GM19455 (cell line): Measurements from ENCODE around the gene P2RY2.

Experiments
- ATAC-seq: cut with Tn5 transposase; IDR thresholded peaks from one replicate; pipeline ENCODE4 v1.9.1; 2021; ENCODE audit not compliant: unreplicated experiment

Gene P2RY2

GRCh38 chr11:73218106-73218829 lies at the start of gene P2RY2:
Gene P2RY2, plus strand, starts transcription at chr11:73218281. Its CDS starts 15,879 bp downstream, at chr11:73234160.
- ATAC-seq, result no peak

GRCh38 chr11:73168925-73169579 lies 49.0 kb upstream of the P2RY2 start:
- no peak for ATAC-seq

DNA sequence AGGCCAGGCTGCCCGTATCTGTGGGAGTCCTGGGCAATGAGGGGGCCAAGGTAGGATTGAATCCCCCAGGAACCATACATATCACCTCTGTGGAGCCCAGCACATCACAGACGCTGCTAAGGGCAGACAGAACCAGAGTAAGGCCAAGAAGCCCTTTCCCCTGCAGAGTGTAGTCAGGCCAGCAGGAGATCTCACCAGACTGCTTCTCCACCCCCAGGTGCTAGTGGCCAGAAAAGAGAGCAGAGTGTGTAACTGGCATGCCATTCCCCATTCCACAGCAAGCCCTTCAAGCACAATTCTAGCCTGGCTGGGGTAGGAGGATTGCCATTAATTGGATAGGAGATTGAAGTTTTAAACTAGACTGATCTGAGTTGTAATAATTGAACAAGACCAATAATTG lies 47.9 kb upstream of the P2RY2 start:
- no peak for ATAC-seq

GRCh38 chr11:73171436-73172161 lies 46.5 kb upstream of the P2RY2 start:
- ATAC-seq, result no peak

DNA sequence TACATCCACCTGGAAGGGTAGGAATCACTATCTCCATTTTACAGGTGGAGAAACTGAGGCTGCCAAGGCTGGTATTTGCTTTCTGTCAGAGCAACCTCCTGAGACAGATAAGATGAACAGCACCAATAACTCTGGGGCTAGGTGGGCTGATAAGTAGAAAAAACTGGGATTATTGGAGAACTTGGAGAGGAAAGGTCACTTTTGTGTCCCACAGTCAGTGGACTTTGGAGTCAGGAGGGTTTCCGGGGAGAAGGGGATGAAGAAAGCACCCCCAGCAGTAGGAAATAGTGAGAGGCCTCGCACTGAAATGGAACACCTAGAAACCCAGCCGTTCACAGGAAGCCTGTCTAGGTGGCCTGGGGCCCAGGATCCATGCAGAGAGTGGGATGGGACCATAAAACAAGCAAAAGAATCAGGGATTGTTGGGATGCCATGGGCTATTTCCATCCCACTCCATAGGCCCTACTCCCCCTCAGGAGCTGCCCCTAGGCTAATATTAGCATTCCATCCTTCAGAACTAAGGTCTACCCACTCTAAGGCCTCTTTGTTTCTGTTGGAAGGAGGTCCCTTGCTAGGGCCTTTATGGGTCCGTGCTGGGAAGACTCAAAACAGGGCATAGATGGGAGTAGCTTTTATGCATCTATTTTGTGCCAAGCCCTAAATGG lies 45.0 kb upstream of the P2RY2 start:
- no peak for ATAC-seq

DNA sequence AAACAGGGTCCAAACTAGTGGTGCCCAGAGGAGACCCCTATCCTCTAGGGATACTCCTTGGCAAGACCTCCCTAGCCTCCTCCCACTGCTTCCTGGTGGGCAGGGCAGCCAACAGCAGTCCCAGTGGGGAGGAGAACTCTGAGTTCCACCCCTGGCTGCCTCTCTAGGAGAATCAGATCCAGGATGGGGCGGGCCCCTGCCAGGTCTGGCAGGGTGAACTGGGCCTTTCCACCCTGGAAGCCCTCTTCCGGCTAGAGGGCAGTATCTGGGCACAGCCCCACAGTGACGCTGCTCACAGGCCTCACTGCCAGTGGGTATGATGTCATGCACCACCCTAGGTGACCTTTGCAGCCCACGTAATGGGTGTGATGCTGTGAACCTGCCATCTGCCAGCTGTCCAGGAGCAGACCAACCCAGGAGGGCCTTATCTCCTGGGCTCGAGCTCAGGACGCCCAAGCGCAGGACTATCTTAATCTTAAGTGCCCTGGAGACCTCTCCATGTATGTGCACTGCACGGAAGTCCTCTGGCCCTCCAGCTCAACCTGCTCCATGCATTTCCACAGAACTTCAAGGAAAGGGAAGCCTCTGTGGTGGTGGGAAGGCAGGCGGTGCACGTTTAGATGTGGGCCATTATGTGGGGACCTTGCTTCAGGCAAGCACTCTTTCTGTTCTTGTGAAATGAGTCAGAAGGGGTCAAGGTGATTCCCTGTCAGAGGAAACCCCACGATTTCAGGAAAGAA lies 44.2 kb upstream of the P2RY2 start:
- no peak for ATAC-seq

- no peak for ATAC-seq
Observed at GRCh38 chr11:73174495-73174791, 43.6 kb upstream of the P2RY2 start.

DNA sequence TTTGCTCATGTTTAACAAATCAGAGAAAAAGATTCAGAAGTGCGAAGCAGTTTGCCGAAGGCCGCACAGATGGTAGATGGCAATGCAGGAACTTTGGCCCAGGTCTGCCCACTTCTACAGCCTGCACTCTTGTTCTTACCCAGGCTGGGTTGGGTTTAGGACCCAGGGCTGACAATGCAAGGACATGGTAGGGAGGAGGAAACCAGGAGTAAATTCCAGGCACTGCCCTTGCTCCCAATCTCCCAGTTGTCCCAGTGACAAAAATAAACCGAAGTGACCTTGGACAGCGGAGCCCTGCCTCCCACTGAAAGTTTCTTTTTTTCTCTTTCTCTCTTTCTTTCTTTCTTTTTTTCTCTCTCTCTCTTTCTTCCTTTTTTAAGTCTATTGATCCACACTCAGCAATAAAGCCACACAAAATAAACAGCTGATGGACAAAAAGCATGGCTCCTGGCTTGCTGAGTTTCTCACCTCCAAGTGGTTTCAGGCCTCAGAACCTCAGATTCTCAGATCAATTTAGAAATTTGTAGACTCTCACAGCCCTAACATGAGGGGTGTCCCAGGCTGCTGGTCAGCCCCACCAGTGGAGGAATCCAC lies 42.4 kb upstream of the P2RY2 start:
- no peak for ATAC-seq

DNA sequence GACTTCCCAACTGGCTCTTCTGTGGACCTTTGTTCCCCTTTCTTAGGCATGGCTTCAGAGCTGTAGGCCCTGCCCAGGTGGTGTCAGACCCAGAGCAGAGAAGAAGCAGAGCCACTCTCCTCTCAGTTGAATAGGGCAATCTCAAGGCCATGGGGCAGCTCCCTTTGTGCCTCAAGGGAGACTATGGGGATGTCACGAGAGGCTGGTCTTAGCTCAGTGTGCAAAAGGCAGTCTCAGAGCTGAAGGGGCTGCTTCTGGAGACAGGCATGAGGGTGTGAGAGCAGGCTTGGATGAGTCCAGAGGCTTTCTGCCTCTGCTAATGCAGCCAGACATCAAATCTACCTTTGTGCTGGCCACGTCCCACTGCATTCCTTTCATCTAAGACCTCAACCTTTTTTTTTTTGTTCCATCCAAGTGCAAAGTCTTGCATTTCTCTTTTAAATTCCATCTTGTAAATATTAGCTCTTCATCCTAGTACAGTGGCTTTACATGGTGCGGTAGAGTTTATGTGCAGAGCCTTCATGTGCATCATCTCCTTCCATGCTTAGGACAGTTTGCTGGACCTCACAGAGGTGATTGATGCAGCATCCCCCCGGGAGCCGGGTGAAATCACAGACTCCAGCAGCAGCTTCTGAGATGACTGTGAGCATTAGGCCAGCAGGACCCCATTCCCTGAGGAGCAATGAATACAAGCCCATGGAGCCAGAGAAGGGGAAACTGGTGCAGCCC lies 41.8 kb upstream of the P2RY2 start:
- ATAC-seq, result no peak

DNA sequence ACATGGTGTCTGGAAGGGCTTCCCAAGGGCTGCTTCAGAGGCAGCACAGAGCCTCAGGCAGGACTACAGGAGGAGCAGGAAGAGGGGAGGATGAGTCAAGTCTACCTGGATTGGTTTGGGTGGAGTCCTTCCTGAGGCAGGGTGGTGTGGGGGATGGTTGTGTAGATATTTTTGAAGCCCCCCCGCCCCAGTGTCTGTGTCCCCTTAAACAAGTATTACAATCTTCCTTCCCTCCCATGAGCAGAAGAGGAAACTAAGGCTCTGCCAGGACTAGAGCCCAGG lies 41.3 kb upstream of the P2RY2 start:
- no peak for ATAC-seq

DNA sequence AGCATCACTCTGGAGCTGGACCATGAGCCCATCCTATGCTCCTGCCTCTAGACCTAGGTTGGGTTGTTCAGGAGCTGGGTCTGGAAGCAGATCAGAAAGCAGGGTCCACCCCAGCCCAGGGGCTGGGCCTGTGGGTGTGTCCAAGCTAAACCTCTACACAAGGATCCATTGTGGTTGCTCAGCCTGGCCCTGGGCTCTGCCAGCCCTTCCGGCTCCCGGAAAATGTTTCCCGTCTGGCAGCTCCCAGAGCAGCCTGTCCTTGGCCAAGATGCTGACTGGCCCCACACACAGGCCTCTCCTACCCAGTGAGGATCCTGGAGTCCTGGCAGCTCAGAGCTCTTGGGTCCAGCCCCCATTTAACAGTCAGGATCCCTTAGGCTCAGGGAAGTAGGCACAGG lies 40.7 kb upstream of the P2RY2 start:
- ATAC-seq, result no peak

- peak; percentile 76 for ATAC-seq
Observed at GRCh38 chr11:73177778-73178539, 40.1 kb upstream of the P2RY2 start.

GRCh38 chr11:73178681-73179080 lies 39.4 kb upstream of the P2RY2 start:
- no peak for ATAC-seq

DNA sequence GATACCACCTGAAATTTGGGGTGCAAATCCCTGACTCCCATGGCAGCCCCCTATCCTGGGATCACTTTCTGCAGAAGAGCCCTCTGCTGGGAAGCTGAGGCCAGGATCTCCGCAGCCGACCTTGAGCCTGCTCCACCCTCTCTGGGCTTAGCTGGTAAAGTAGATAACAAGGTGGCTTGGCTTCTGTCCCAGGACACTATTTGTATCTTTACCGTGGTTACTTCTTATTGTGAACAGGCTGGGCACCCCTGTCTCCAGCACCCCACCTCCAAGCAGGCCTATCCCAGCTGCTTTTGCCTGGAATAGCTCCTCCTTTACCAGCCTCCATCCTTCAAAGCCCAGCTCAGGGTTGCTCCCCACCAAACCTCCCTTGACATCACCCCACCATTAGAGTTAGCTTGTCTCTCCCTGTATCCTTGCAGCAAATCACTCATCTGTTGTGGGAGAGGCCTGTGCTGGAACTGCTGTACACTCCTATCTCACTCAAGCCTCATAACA lies 35.2 kb upstream of the P2RY2 start:
- ATAC-seq, result no peak

DNA sequence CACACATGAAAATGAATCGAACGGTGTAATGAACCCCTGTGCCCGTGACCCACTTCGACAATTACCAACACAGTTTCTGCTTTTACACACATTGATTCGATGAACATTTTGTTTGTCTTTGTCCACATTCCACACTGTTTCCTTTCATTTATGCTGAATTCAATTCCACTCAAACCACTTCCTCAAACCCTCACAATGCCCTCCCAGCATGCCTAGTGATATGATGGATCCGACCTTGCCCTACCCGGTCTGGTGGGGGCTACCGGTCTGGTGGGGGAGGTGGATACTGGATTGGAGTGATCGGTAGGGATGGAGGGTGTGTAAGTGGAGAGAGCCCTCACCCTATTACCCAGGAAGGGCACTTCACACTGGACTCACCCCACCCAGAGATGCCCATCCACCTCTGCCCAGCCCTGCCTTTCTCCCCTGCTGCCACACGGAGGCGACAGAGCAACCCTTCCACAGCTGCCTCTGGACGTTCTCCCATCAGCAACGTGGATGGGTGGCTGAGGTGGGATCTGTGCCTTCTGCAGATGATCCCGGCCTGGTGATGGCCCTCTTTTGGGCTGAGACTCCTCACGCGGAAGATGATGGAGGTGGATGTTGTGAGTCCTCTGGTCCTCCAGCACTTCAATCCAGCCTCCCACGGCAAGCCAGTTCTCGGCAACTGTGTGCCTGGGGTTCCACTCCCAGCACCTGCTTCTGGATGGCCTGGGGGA lies 33.0 kb upstream of the P2RY2 start:
- ATAC-seq, result no peak

DNA sequence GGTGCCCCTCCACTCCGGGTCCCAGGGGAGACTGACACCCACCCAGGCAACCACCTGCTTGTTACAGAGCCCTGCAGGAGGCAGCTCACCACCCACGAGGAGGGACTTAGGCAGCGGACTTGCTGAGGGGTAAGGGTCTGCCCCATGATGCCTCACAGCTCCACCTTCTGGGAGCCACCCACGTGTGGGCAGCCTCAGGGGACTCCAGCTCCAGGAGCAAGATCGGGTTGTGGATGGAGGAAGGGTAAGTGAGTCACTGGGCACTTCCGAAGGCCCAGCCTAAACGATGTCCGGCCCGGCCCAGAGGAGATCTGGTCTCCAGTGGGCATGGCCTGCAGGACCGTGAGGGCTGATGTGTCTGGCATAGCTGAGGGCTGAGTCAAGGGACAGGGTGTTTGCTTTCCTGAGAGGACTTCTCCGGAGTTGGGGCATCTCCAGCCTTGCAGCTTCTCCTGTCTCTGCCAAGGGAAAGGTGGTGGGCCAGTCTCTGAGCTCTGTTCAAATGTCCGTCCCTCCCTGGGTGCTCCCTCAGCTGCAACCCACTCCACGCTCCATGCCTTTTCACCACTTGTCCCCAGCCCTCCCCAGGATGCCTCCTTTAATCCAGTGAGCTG lies 32.3 kb upstream of the P2RY2 start:
- ATAC-seq, result no peak

- ATAC-seq, result no peak
Observed at GRCh38 chr11:73186294-73186850, 31.7 kb upstream of the P2RY2 start.

GRCh38 chr11:73186886-73187285 lies 31.2 kb upstream of the P2RY2 start:
- ATAC-seq, result no peak
